GM23248 (cell line): ENCODE measurements around the gene RBM23. TPM values are rescaled to one million over a fixed set of nuclear protein-coding genes. Genes with fewer than 3 reads are reported as not detected.
"Not testable (repeated sequence)": the region's sequence is repeated elsewhere in the genome, so short reads cannot be mapped to it uniquely, and the experiment has no call there.

Experiments
- DNase-seq: peaks from one replicate; pipeline ENCODE4 v3.0.0-alpha.2; 2015
- H2AFZ ChIP-seq: fragments of 200-600 bp; sonication (generic); 2 replicates; pipeline ENCODE4 v1.6.1; 2016; ENCODE audit warnings: antibody characterized with exemption
- H3F3A ChIP-seq: fragments of 200-600 bp; sonication (generic); 2 replicates; pipeline ENCODE4 v1.6.1; 2016; ENCODE audit warnings: mild to moderate bottlenecking, antibody characterized with exemption, mixed run types; ENCODE audit not compliant: insufficient read depth
- H3K27ac ChIP-seq: fragments of 200-600 bp; sonication (generic); 2 replicates; pipeline ENCODE4 v1.5.1; 2016; ENCODE audit warnings: mild to moderate bottlenecking
- H3K27me3 ChIP-seq: fragments of 200-600 bp; sonication (generic); replicated peaks from 2 replicates; pipeline ENCODE4 v1.6.1; 2016; ENCODE audit warnings: mild to moderate bottlenecking; ENCODE audit not compliant: insufficient read depth
- H3K36me3 ChIP-seq: fragments of 200-600 bp; sonication (generic); 2 replicates; pipeline ENCODE4 v1.6.1; 2016; ENCODE audit warnings: low read depth, mild to moderate bottlenecking
- H3K4me1 ChIP-seq: fragments of 200-600 bp; sonication (generic); 2 replicates; pipeline ENCODE4 v1.6.1; 2016; ENCODE audit warnings: mild to moderate bottlenecking; ENCODE audit not compliant: insufficient read depth
- H3K4me2 ChIP-seq: fragments of 200-600 bp; sonication (generic); one replicate; pipeline ENCODE4 v1.6.1; 2016; ENCODE audit warnings: mild to moderate bottlenecking; ENCODE audit not compliant: unreplicated experiment
- H3K4me3 ChIP-seq: fragments of 200-600 bp; sonication (generic); 2 replicates; pipeline ENCODE4 v1.5.1; 2016; ENCODE audit warnings: mild to moderate bottlenecking
- H3K79me2 ChIP-seq: fragments of 200-600 bp; sonication (generic); 2 replicates; pipeline ENCODE4 v1.6.1; 2016; ENCODE audit warnings: mild to moderate bottlenecking; ENCODE audit not compliant: insufficient read depth
- H3K9ac ChIP-seq: fragments of 200-600 bp; sonication (generic); 2 replicates; pipeline ENCODE4 v1.6.1; 2016; ENCODE audit warnings: mild to moderate bottlenecking
- H3K9me2 ChIP-seq: fragments of 200-600 bp; sonication (generic); 2 replicates; pipeline ENCODE4 v1.6.1; 2016; ENCODE audit warnings: mixed run types, mild to moderate bottlenecking, moderate library complexity; ENCODE audit not compliant: insufficient read depth
- H3K9me3 ChIP-seq: fragments of 200-600 bp; sonication (generic); one replicate; pipeline ENCODE4 v1.6.1; 2017; ENCODE audit warnings: low read depth
- H4K20me1 ChIP-seq: fragments of 200-600 bp; sonication (generic); 2 replicates; pipeline ENCODE4 v1.6.0; 2016; ENCODE audit not compliant: insufficient read depth
- EZH2 ChIP-seq: fragments of 200-600 bp; sonication (generic); IDR thresholded peaks from 2 replicates; pipeline ENCODE4 v1.6.1; 2018; ENCODE audit warnings: antibody characterized with exemption, mild to moderate bottlenecking; ENCODE audit not compliant: insufficient read depth, poor library complexity, severe bottlenecking
- EZH2phosphoT487 ChIP-seq: fragments of 200-600 bp; sonication (generic); IDR thresholded peaks from 2 replicates; pipeline ENCODE4 v1.6.1; 2018; ENCODE audit warnings: antibody characterized with exemption, moderate library complexity, mild to moderate bottlenecking, low read depth; ENCODE audit not compliant: insufficient read depth
- WGBS, 2 experiments: methylation state at CpG; one replicate each; pipeline ENCODE4 v1.1.6; 2015 to 2017; ENCODE audit warnings: low lambda C conversion rate in 2 of 2, low coverage in 1 of 2; ENCODE audit errors: missing lambda C conversion rate in 2 of 2; 5-methylcytosine and 5-hydroxymethylcytosine counted together
- in situ Hi-C: fragments of 300-500 bp; cut with MboI; formaldehyde crosslinking; loops from 2 replicates; pipeline ENCODE4 v1.15.0; 2020
- polyA plus RNA-seq: library from polyadenylated mRNA; unstranded; fragments of >200 nt; fragmentation: Nextera tagmentation; extraction: Ambion mirVana; gene quantifications from 2 replicates; pipeline ENCODE4 v1.2.1, GENCODE V29; 2016
- total RNA-seq: library from RNA; depleted of rRNA; stranded (reverse); fragments of >200 nt; shearing (Covaris generic); gene quantifications from 2 replicates; pipeline ENCODE4 v1.2.3, GENCODE V29; 2014

The RBM23 gene
- total and polyA plus RNA-seq, 2 experiments from 2014 or later: 33.8 to 57.2 TPM

- Histone ChIP-seq H3K9ac (no peak overlapping the region), H3K9me2 (no peaks in the 10 kb centered on the region), H3K4me1 (peaks cover 9% of the 10 kb centered on the region), H3K4me3 (no peak overlapping the region), H2AFZ (no peak overlapping the region), H3K79me2 (no peaks in the 10 kb centered on the region), H3K36me3 (no peaks in the 10 kb centered on the region), H3F3A (peaks cover 12% of the 10 kb centered on the region), H3K9me3 (no peaks in the 10 kb centered on the region), H3K27me3 (no peaks in the 10 kb centered on the region), H3K4me2 (no peak overlapping the region), H3K27ac (no peak overlapping the region), H4K20me1 (no peaks in the 10 kb centered on the region)
- 96 to 98% methylated on average over 5 of the region's 5 CpGs for WGBS, 2 experiments
- no peak for TF ChIP-seq EZH2
- TF ChIP-seq EZH2phosphoT487: no peak
- in situ Hi-C loops: no loop called here
- no peak for DNase-seq
Observed at GRCh38 chr14:22866874-22867273, 52.1 kb downstream of the RBM23 start.

DNA sequence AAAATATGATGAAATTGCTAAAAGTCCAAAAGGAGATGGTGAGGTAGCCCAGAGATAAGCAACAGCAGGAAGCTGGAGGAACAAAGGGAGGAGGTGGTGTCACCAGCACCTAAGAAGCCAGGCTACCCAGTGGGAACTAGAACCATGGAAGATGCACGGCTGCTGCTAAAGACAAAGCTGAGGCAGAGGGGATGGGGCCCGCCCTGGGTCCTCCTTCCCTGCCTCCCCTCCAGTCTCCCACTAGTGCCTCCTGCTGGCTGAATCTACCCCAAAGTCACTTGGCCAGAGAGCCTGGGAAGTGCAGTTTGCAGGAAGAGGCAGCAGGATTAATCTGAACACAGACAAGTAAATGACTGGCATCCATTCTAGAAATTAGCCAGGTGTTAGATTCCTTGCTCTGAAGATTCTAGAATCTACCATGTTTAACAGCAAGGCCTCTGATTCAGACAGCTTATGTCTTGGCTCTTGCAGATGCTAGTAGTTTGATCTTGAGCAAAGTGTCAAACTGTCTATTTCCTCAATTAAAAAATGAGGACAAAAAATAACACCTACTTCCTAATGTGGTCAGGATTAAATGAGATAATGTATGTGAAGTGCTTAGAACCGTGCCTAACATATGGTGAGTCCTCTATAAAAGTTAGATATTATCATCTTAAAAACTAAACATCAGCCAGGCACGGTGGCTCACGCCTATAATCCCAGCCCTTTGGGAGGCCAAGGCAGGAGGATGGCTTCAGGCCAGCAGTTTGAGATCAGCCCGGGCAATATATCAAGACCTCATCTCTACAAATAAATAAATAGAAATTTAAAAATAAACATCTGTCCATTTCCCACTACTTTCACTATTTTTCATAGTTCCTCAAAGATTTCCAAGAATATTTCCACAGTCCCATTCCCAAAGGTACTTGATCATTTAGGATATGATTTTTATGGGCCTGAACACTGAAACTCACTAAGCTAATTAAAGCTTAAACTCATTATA, 53.2 kb downstream of the RBM23 start:
- H3K79me2 ChIP-seq: no peaks in the 10 kb centered on the region
- H3K36me3 ChIP-seq: no peaks in the 10 kb centered on the region
- H3K4me2 ChIP-seq: no peak overlapping the region
- TF ChIP-seq EZH2phosphoT487 (no peak), EZH2 (no peak)
- in situ Hi-C loops: no loop called here
- peaks cover 4% of the 10 kb centered on the region for H3F3A ChIP-seq
- 32 to 36% methylated on average over 6 of the region's 6 CpGs for whole genome bisulfite sequencing, 2 experiments
- no peak for DNase-seq
- no peak overlapping the region for H3K9ac ChIP-seq
- H2AFZ ChIP-seq: no peak overlapping the region
- H3K27ac ChIP-seq: no peak overlapping the region
- no peaks in the 10 kb centered on the region for H4K20me1 ChIP-seq
- no peaks in the 10 kb centered on the region for H3K27me3 ChIP-seq
- no peaks in the 10 kb centered on the region for H3K9me3 ChIP-seq
- no peak overlapping the region for H3K4me3 ChIP-seq
- H3K4me1 ChIP-seq: peaks cover 7% of the 10 kb centered on the region
- no peaks in the 10 kb centered on the region for H3K9me2 ChIP-seq

- Histone ChIP-seq H3F3A (no peaks in the 10 kb centered on the region), H3K27ac (no peak overlapping the region), H3K4me2 (no peak overlapping the region), H3K79me2 (no peaks in the 10 kb centered on the region), H3K4me3 (no peak overlapping the region), H3K4me1 (no peaks in the 10 kb centered on the region; the same call in 1 of the 2 replicates), H2AFZ (no peak overlapping the region), H3K36me3 (no peaks in the 10 kb centered on the region), H3K9me3 (no peaks in the 10 kb centered on the region), H3K27me3 (no peaks in the 10 kb centered on the region), H3K9me2 (no peaks in the 10 kb centered on the region), H3K9ac (no peak overlapping the region), H4K20me1 (no peaks in the 10 kb centered on the region)
- in situ Hi-C loops: no loop called here
- 68% methylated on average over 4 of the region's 4 CpGs for WGBS, 2 experiments
- no peak for TF ChIP-seq EZH2phosphoT487
- no peak for TF ChIP-seq EZH2
- DNase-seq: no peak
Observed at GRCh38 chr14:22864979-22865378, 54.0 kb downstream of the RBM23 start.

- no peaks in the 10 kb centered on the region for H3K36me3 ChIP-seq
- H3K4me2 ChIP-seq: no peak overlapping the region
- H2AFZ ChIP-seq: no peak overlapping the region
- no peaks in the 10 kb centered on the region for H3F3A ChIP-seq
- no peaks in the 10 kb centered on the region for H3K79me2 ChIP-seq
- no peak overlapping the region for H3K27ac ChIP-seq
- TF ChIP-seq EZH2 (no peak), EZH2phosphoT487 (no peak)
- no peaks in the 10 kb centered on the region for H3K9me2 ChIP-seq
- no peaks in the 10 kb centered on the region for H3K27me3 ChIP-seq
- H3K4me1 ChIP-seq: no peaks in the 10 kb centered on the region
- in situ Hi-C loops: no loop called here
- no peak overlapping the region for H3K4me3 ChIP-seq
- no peak for DNase-seq
- H4K20me1 ChIP-seq: no peaks in the 10 kb centered on the region
- no peak overlapping the region for H3K9ac ChIP-seq
- H3K9me3 ChIP-seq: no peaks in the 10 kb centered on the region
Observed at GRCh38 chr14:22861651-22862050, 57.3 kb downstream of the RBM23 start.

- in situ Hi-C loops, H3K27me3 ChIP-seq, H3K9ac ChIP-seq, H3K27ac ChIP-seq, H3K4me1 ChIP-seq, H3K4me2 ChIP-seq, H3K9me3 ChIP-seq, H3K79me2 ChIP-seq, H4K20me1 ChIP-seq, H2AFZ ChIP-seq, DNase-seq, H3K36me3 ChIP-seq, H3K4me3 ChIP-seq, H3K9me2 ChIP-seq, H3F3A ChIP-seq: not testable (repeated sequence)
- WGBS, 2 experiments: 26 to 27% methylated on average over 3 of the region's 3 CpGs
Observed at GRCh38 chr14:22860377-22860776, 58.6 kb downstream of the RBM23 start.
